ENCODE data around the gene S1PR1.

DNA sequence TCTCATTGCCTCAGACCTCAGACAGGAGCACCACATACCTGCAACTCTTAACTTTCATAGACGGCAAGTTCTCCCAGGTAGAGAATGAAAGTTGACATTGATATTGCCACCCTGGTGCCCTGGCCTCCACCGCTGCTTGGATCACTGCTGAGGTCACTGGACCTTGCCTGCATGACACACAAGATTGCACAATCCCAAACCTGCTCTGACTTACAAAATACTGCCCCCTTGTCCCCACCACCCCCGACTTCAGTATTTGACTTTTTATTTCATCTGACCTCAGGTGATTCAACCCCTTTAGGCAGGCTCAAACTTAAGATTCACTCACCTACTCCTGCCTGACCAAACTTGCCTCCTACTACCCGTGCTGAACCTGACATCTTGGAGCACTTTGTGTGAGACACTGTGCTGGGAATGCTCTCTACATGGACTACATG lies 43.1 kb upstream of the S1PR1 start:
- TF ChIP-seq, protein P1, sequence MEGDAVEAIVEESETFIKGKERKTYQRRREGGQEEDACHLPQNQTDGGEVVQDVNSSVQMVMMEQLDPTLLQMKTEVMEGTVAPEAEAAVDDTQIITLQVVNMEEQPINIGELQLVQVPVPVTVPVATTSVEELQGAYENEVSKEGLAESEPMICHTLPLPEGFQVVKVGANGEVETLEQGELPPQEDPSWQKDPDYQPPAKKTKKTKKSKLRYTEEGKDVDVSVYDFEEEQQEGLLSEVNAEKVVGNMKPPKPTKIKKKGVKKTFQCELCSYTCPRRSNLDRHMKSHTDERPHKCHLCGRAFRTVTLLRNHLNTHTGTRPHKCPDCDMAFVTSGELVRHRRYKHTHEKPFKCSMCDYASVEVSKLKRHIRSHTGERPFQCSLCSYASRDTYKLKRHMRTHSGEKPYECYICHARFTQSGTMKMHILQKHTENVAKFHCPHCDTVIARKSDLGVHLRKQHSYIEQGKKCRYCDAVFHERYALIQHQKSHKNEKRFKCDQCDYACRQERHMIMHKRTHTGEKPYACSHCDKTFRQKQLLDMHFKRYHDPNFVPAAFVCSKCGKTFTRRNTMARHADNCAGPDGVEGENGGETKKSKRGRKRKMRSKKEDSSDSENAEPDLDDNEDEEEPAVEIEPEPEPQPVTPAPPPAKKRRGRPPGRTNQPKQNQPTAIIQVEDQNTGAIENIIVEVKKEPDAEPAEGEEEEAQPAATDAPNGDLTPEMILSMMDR (IDR thresholded peaks at IDR 0.05): no peak
- TF ChIP-seq POLR2A (IDR thresholded peaks at IDR 0.05): no peak
